Vagina (tissue), 2 donors: ENCODE results near the gene DHX34. TPM values are rescaled to one million over a fixed set of nuclear protein-coding genes. Genes with fewer than 3 reads are reported as not detected.

ENCODE experiments used
- DNase-seq, 2 donors: peaks; one replicate each; pipeline ENCODE4 v3.0.0-alpha.2; 2017; ENCODE audit errors: extremely low spot score in 2 of 2
- H3K27ac ChIP-seq: fragments of 200-600 bp; sonication (generic); one replicate; pipeline ENCODE4 v1.5.1; 2019
- H3K27me3 ChIP-seq: fragments of 200-600 bp; sonication (generic); one replicate; pipeline ENCODE4 v1.5.1; 2019
- H3K36me3 ChIP-seq, 2 donors: fragments of 200-600 bp; sonication (generic); one replicate each; pipeline ENCODE4 v1.5.1; 2017 to 2019
- H3K4me1 ChIP-seq: fragments of 200-600 bp; sonication (generic); one replicate; pipeline ENCODE4 v1.5.1; 2019
- H3K4me3 ChIP-seq, 2 donors: fragments of 200-600 bp; sonication (generic); 1 replicate in 1 of 2; 2 replicates in 1 of 2; pipeline ENCODE4 v1.5.1; 2016 to 2019
- H3K9me3 ChIP-seq: fragments of 200-600 bp; sonication (generic); one replicate; pipeline ENCODE4 v1.5.1; 2019
- POLR2A ChIP-seq, 2 donors: fragments of 450-650 bp; IDR thresholded peaks; one replicate each; pipeline ENCODE4 v1.6.1; 2017; ENCODE audit warnings: antibody characterized with exemption in 2 of 2, mild to moderate bottlenecking in 2 of 2, moderate library complexity in 2 of 2
- POLR2AphosphoS5 ChIP-seq, 2 donors: sonication (generic); formaldehyde crosslinking; IDR thresholded peaks; one replicate each; pipeline ENCODE4 v1.9.0; 2017; ENCODE audit warnings: antibody characterized with exemption in 2 of 2, mild to moderate bottlenecking in 2 of 2, low read depth in 1 of 2; ENCODE audit not compliant: insufficient read depth in 1 of 2
- intact Hi-C: fragments of 100-400 bp; cut with DNase I; formaldehyde crosslinking; loops from one replicate; pipeline ENCODE4 v1.15.1; 2023
- total RNA-seq: library from RNA; depleted of rRNA; stranded (reverse); fragments of >200 nt; gene quantifications from one replicate; pipeline ENCODE4 v1.2.3, GENCODE V29; 2016
- TF ChIP-seq, protein P1 (sequence below), 3 experiments: fragments of 450-650 bp in 2 of 3; fragments of 200-600 bp in 1 of 3; sonication (generic) in 1 of 3; IDR thresholded peaks; one replicate each; pipeline ENCODE4 v1.5.1; 2017 to 2019; ENCODE audit warnings: antibody characterized with exemption in 3 of 3, mild to moderate bottlenecking in 2 of 3, moderate library complexity in 2 of 3

The DHX34 gene
- total RNA-seq, 1 donor from 2014 or later, result 15.2 TPM

DNA sequence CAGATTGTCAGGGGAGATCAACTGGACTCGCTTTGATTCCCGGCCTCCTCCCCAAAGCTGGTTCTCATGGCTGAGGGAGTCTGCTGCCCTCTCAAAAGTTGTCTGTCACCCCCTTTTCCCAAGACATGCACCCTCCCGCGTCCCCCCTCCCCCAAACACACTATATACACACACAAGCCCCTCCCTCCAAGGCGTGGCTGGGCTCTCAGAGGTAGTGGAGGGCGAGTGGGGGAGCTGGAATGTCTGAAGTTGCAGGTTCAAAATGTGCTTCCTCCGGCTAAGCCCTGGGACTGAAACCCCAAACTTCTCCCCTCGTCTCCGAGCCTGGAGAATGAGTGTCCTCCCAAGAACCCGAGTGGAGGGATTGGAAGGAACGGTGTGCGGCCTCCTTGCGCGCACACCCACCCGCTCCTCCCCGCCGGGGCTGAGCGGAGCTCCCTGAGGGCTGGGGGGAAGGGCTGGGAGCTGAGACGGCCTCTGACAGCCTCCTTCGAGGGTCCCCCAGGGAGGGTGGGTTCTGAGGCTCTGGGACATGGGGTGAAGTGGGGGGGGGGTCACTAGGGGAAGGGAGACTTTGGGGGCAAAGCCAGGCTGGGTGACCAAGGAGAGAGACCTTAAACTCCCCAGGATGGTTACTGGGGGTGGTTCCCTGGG is 80.2 kb downstream of the DHX34 start:
- intact Hi-C loops, result loop anchor here (10.0 kb wide), 1 partner anchor 134 kb away; no protein-coding TSS in a partner anchor
- H3K27ac ChIP-seq, result no peak overlapping the region
- no peak overlapping the region for H3K4me3 ChIP-seq
- H3K36me3 ChIP-seq, result no peaks in the 10 kb centered on the region
- H3K27me3 ChIP-seq, result peaks cover 4% of the 10 kb centered on the region
- no peaks in the 10 kb centered on the region for H3K9me3 ChIP-seq
- TF ChIP-seq, protein P1, sequence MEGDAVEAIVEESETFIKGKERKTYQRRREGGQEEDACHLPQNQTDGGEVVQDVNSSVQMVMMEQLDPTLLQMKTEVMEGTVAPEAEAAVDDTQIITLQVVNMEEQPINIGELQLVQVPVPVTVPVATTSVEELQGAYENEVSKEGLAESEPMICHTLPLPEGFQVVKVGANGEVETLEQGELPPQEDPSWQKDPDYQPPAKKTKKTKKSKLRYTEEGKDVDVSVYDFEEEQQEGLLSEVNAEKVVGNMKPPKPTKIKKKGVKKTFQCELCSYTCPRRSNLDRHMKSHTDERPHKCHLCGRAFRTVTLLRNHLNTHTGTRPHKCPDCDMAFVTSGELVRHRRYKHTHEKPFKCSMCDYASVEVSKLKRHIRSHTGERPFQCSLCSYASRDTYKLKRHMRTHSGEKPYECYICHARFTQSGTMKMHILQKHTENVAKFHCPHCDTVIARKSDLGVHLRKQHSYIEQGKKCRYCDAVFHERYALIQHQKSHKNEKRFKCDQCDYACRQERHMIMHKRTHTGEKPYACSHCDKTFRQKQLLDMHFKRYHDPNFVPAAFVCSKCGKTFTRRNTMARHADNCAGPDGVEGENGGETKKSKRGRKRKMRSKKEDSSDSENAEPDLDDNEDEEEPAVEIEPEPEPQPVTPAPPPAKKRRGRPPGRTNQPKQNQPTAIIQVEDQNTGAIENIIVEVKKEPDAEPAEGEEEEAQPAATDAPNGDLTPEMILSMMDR (IDR thresholded peaks at IDR 0.05), result no peak
- no peak for TF ChIP-seq POLR2AphosphoS5 (IDR thresholded peaks at IDR 0.05; ENCODE audit: insufficient read depth in 1 of 2, low read depth in 1 of 2)
- TF ChIP-seq POLR2A (IDR thresholded peaks at IDR 0.05), result no peak
- H3K4me1 ChIP-seq, result peaks cover 25% of the 10 kb centered on the region
- no peak for DNase-seq

- intact Hi-C loops, result loop anchor here (10.0 kb wide), 1 partner anchor 85 kb away; the partner anchor contains the start of gene NAPA
- DNase-seq, result no peak
Observed at GRCh38 chr19:47430041-47430802, 81.1 kb downstream of the DHX34 start.

GRCh38 chr19:47432091-47432490 is 83.0 kb downstream of the DHX34 start:
- Histone ChIP-seq H3K9me3 (no peaks in the 10 kb centered on the region), H3K4me3 (no peak overlapping the region), H3K27me3 (no peaks in the 10 kb centered on the region), H3K27ac (no peak overlapping the region), H3K4me1 (peaks cover 28% of the 10 kb centered on the region), H3K36me3 (no peaks in the 10 kb centered on the region)
- intact Hi-C loops, result loop anchor here (10.0 kb wide), 1 partner anchor 83 kb away; the partner anchor contains the start of gene NAPA
- DNase-seq, result no peak
- TF ChIP-seq, protein P1 (IDR thresholded peaks at IDR 0.05), result no peak
- TF ChIP-seq POLR2A (IDR thresholded peaks at IDR 0.05) (no peak), POLR2AphosphoS5 (IDR thresholded peaks at IDR 0.05; ENCODE audit: insufficient read depth in 1 of 2, low read depth in 1 of 2) (no peak)

More at GRCh38 chr19:47430041-47430802, 81.1 kb downstream of the DHX34 start:
- no peak overlapping the region for H3K27ac ChIP-seq
- no peaks in the 10 kb centered on the region for H3K36me3 ChIP-seq
- H3K4me3 ChIP-seq, result peak overlapping the region; percentile 6 to 38
- TF ChIP-seq, protein P1 (IDR thresholded peaks at IDR 0.05), result peak in 1 of 3 experiments; percentile 17
- TF ChIP-seq POLR2A (IDR thresholded peaks at IDR 0.05), result no peak
- no peaks in the 10 kb centered on the region for H3K27me3 ChIP-seq
- H3K9me3 ChIP-seq, result no peaks in the 10 kb centered on the region
- H3K4me1 ChIP-seq, result peaks cover 25% of the 10 kb centered on the region

Other genes starting within 250 kb of the DHX34 start
- gene ZC3H4, start 235.5 kb upstream of the DHX34 start, total RNA-seq, result 21.9 TPM
- 32.7 TPM for gene SAE1, start 218.5 kb upstream of the DHX34 start, total RNA-seq
- gene BBC3, start 118.1 kb upstream of the DHX34 start, total RNA-seq, result 4.7 TPM
- 19.2 TPM for gene CCDC9, start 92.8 kb upstream of the DHX34 start, total RNA-seq
- 18.9 TPM for gene INAFM1, start 74.4 kb upstream of the DHX34 start, total RNA-seq
- 12.5 TPM for gene C5AR1, start 39.5 kb upstream of the DHX34 start, total RNA-seq
- gene C5AR2, start 17.1 kb upstream of the DHX34 start, total RNA-seq, result 15.2 TPM
- 20.6 TPM for gene MEIS3, start 70.2 kb downstream of the DHX34 start, total RNA-seq
- 0.49 TPM for gene SLC8A2, start 122.6 kb downstream of the DHX34 start, total RNA-seq
- 9.6 TPM for gene KPTN, start 134.9 kb downstream of the DHX34 start, total RNA-seq
- 108 TPM for gene NAPA, start 165.7 kb downstream of the DHX34 start, total RNA-seq
- not detected for gene ZNF541, start 223.8 kb downstream of the DHX34 start, total RNA-seq